Kasumi-1 (cell line): ENCODE data around the gene FBXO17.
"Not testable (repeated sequence)": the region's sequence is repeated elsewhere in the genome, so short reads cannot be mapped to it uniquely, and the experiment has no call there.

Experiments used
- DNase-seq, 2 experiments: peaks; one replicate each; lab custom pipeline; 2025; lab: John Stamatoyannopoulos, UW

The FBXO17 gene

GRCh38 chr19:38975214-38975860, at the start of gene FBXO17:
Gene FBXO17, minus strand, starts transcription at chr19:38975742. Its CDS starts 25,423 bp downstream, at chr19:38950319.
- DNase-seq: no peak

GRCh38 chr19:39024875-39025641, 49.5 kb upstream of the FBXO17 start:
- DNase-seq: no peak

- no peak for DNase-seq
These were observed 45.5 kb upstream of the FBXO17 start for GRCh38 chr19:39021063-39021462.

- DNase-seq: no peak
These were observed 42.1 kb upstream of the FBXO17 start for GRCh38 chr19:39017646-39018045.

- no peak for DNase-seq
These were observed 41.5 kb upstream of the FBXO17 start for GRCh38 chr19:39017026-39017425.

- DNase-seq: no peak
These were observed 38.5 kb upstream of the FBXO17 start for GRCh38 chr19:39014037-39014436.

- no peak for DNase-seq
These were observed 33.5 kb upstream of the FBXO17 start for GRCh38 chr19:39009001-39009400.

- no peak for DNase-seq
These were observed 32.6 kb upstream of the FBXO17 start for GRCh38 chr19:39008137-39008536.

GRCh38 chr19:39007096-39007495, 31.6 kb upstream of the FBXO17 start:
- no peak for DNase-seq

- no peak for DNase-seq
These were observed 28.9 kb upstream of the FBXO17 start for GRCh38 chr19:39004403-39004802.

GRCh38 chr19:39003796-39004195, 28.3 kb upstream of the FBXO17 start:
- DNase-seq: no peak

GRCh38 chr19:39003188-39003587, 27.6 kb upstream of the FBXO17 start:
- no peak for DNase-seq

GRCh38 chr19:39001041-39001440, 25.5 kb upstream of the FBXO17 start:
- no peak for DNase-seq

GRCh38 chr19:38997576-38997975, 22.0 kb upstream of the FBXO17 start:
- DNase-seq: not testable (repeated sequence)

GRCh38 chr19:38993271-38993670, 17.7 kb upstream of the FBXO17 start:
- no peak for DNase-seq

- no peak for DNase-seq
These were observed 15.6 kb upstream of the FBXO17 start for GRCh38 chr19:38990949-38991697.

GRCh38 chr19:38989614-38990013, 14.1 kb upstream of the FBXO17 start:
- not testable (repeated sequence) for DNase-seq

GRCh38 chr19:38989066-38989605, 13.6 kb upstream of the FBXO17 start:
- DNase-seq: no peak

- not testable (repeated sequence) for DNase-seq
These were observed 13.1 kb upstream of the FBXO17 start for GRCh38 chr19:38988627-38989026.

- not testable (repeated sequence) for DNase-seq
These were observed 12.2 kb upstream of the FBXO17 start for GRCh38 chr19:38987745-38988144.

GRCh38 chr19:38985262-38985661, 9.7 kb upstream of the FBXO17 start:
- DNase-seq: no peak

- DNase-seq: no peak
These were observed 5.2 kb upstream of the FBXO17 start for GRCh38 chr19:38980583-38981374.
